NCI-H2107 treated with DMSO at 0.1 percent for 48 hours (cell line): ENCODE measurements around the gene ETNPPL.

Experiments
- DNase-seq: peaks from one replicate; lab custom pipeline; 2025; ENCODE audit not compliant: unreplicated experiment; lab: John Stamatoyannopoulos, UW

The ETNPPL gene

DNA sequence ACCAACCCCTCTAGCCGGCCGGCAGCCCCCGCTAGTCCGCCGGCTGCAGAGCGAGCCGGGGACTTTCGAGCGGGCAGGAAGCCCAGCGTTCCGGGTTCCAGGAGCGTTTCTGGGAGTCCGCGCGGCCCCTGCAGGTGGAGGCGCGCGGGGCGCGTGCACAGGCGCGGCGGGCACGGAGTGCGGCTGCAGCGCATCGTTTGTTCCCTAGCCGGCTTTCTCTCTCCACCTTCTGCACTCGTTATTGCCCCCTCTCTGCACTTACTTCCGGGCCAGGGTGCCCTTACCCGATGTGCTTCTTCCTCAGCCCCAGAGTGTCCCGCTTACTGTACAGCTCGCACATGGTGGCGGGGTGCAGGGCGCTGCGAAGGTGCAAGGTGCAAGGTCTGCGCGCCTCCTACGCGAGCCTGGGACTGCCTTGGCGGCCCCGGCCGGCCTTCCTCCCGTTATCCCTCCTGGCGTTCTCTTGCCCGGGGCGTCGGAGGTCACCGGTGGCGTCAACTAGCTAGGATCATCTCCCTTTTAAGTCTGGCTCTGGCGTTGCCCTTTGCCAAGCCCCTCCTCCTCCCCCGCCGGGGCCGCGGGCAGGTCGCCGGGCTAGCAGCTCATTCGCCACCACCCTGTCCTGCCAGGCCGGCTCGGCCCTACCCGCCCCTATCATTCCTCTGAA lies at the start of gene ETNPPL:
ETNPPL (minus strand) TSS at position 495 of the 667 bp plus-strand sequence; CDS start at position 340, 155 bp downstream.
- no peak for DNase-seq

DNA sequence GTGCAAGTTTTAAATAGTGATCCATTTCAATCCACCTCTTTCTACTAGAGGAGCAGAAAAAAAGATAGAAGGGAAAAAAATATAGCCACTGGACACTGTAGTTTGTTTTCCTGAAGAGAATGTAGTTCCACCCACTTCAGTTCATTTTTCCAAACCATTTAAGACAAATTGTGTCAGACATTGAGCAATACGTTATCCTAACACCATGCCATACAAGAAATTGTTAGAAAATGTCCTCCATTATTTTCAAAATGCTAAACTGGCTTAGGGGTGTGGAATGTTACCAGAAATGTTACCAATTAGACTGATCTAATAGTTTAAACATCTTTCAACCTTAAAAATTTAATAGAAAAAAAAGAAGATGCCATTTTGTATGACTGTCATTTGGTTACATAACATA lies 48.6 kb upstream of the ETNPPL start:
- DNase-seq, result no peak

DNA sequence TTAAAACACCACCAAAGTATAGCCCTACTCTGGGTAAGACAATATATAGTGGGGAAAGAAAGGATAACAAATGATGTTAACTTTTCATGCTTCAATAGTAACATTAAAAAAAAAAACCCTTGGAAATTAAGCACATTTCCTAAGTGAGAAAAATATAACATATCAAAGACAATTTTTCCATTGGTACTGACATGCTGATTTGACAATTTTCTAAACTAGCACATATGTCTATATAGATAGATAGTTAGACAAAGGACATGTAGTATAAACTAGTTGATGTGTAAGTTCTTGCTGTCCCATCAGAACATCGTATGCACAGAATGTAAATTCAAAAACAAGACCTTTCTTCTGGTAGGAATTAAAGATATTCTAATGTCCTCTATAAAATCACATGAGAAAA lies 47.2 kb upstream of the ETNPPL start:
- DNase-seq, result no peak

DNA sequence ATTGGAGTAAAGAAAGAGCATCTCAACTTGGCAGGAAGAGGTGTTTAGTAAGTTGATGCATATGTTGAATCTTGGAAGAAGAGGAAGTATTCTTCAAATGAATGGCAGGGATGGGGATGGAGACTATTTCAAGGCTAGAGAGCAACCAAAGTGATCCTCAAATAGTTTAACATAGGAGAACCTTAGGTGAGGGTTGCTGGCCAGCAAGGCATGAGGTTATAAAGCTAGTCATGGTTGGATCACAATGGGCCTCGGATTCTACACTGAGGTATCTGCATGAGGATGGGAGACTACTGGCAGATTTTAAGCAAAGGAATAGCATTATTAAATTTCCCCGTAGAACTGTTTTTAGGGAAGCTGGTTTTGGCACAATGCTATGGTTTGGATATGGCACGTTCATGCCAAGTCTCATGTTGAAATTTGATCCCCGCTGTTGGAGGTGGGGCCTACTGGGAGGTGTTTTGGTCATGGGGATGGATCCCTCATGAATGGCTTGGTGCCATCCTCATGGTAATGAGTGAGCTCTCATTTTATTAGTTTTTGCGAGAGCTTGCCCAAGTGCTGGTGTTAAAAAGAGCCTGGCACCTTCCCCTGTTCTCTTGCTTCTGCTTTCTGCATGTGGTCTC lies 41.9 kb upstream of the ETNPPL start:
- no peak for DNase-seq

DNA sequence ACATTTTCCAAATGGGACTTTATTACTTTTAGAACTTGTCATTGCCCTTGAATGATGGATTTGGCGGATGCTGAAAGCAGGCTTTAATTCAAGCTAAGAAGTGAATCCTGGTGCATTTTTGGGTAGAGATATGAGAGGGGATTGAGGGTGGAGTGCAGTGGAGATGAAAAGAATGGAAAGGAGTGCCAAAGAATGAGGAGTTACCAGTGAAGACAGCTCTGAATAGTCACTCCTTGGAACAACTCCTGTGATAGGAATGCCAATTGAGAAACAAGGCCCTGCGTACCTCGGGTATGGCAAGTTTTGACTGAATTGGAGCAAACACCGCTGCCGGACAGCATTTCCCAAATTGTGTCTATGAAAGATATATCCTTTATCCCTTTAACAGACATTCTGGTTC lies 36.5 kb upstream of the ETNPPL start:
- no peak for DNase-seq

DNA sequence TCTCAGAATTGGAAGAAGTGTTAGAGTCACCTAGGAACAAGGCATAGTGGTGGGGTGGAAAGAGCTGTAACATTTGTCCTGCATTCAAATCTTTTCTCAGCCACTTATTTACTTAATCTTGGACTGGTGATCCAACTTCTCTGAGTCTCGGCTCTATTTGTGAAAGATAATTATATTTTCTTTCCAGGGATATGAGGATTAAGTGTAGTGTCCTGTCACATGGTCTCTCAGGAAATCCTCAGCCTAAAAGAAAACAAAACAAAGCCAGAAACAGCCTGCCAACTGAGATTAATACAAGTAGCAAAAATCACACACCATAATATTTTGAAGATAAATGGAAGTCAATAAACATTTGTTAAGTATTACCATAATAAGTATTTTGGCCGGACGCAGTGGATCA lies 33.3 kb upstream of the ETNPPL start:
- no peak for DNase-seq

DNA sequence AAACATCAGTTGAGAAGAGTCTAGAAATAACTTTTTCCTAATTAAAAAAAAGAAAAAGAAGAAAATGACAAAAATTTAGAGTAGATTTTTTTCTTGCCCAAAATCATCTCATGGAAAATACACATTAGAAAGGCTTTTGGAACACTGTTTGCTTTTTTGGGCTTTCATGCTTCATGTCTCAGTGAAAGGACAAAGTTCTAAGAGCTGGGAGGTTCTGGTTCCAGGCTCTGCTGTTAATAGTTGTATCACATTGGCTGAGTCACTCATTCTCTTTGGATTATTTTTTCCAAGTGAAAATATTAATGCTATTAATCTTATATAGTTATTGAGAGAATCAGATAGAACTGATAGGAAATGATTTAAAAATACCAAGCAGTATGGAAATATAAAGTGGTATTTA lies 32.9 kb upstream of the ETNPPL start:
- DNase-seq, result no peak

DNA sequence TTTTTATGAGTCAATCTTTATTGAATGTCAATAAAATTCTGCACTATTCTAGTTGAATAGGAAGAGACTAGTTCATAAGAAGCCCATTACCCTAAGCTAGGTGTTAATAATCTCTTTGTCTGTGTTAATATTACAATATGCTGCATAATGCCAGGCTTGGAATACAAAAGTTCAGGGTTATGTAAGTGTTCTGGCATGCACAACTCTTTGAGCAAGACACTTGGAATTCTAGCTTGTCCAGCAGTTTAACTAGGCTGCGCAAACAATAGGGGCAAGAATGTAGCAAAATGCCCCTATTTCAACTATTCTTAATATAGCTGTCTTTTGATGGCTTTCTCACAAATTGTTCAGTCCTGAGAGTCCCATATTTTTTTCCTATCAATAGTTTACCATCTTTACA lies 31.3 kb upstream of the ETNPPL start:
- no peak for DNase-seq

DNA sequence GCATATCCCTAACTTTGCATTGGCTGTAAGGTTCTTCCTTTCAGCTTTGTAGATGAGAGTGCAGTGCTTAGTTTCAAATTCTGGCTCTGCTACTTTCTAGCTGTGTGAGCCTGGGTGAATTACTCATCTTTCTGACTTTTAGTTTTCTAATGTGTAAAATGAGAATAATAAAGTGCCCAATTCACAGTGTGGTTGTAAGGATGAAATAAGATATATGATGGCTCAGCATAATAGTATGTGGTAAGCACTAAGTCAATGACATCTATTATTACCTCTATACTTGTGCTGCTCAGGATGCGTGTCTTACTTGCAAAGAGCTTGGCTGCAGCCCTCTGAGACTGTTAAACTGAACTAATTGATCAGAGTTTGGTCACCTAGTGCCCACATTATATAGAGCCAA lies 30.6 kb upstream of the ETNPPL start:
- no peak for DNase-seq

DNA sequence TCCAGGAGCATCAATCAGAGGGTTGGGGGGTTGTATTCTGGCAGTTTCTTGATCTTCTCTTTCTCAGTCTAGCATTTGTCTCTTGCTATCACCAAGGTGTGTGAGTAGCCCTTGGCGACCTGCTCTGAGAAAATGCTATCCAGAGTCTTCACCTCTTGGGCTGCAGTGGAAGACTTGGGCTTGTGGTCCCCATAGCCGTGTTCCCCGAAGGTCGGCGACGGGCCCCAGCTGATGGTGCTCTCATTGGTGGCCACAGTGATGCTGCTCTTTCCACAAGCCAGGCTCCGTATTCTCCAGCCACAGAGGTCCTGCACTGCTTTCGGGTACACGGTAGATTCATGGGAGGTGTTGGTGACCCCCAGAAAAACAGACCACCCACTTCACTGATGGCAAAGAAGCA lies 25.9 kb upstream of the ETNPPL start:
- no peak for DNase-seq

DNA sequence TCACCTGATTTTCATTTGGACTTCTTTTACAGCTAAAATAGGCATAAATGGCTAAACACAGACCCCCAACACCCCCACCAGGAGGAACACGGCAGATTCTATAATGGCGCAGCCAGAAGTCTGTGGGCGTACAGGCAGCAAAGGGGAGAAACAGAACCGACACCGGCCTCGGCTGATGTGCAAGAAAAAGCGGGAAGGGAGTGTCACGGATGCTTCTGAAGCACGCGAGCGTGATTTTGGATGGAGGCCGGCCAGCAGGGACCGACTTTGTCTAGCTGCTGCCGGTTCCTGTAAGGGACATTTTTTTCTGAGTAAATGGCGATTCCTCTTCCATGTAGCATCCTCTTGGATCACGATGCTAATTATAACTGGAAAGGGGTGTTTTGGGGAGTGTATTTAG lies 24.9 kb upstream of the ETNPPL start:
- no peak for DNase-seq

DNA sequence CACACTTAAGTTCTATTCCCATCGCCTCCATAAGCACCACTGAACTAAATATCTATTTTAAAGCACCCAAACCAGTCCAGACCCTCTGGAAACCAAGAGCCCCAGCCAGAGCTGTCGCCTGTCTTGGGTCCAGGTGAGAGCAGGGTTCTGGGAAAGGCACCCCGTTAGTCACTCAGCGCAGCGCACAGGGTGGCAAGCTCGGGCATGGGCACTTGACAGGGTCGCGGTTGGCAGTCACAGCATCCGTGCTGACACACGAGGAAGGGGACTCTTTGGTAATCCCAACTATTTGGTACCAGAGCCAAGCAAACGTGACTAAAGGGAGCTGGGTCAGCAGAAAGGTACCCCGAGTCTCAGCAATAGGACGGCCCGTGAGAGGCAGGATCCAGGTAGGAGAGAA lies 24.3 kb upstream of the ETNPPL start:
- no peak for DNase-seq

DNA sequence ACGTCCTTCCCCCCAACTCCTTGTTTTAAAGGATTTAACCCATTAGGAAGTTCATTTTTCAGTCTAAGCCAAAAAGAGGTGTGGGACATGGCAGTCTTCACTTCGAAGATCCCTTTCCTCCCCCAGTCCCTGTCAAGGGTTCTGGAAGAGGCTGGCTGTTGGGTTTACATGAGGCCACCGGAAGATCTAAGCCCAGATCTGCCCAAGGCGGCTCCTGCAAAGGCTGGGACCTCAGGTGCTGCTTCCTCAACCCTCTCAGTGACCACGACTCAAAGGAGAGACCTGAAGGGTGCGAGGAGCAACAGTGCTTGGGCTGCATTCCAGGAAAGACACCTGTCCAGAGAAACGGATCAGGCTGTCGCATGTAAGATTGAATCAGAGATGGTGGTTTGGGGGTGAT lies 23.5 kb upstream of the ETNPPL start:
- no peak for DNase-seq

DNA sequence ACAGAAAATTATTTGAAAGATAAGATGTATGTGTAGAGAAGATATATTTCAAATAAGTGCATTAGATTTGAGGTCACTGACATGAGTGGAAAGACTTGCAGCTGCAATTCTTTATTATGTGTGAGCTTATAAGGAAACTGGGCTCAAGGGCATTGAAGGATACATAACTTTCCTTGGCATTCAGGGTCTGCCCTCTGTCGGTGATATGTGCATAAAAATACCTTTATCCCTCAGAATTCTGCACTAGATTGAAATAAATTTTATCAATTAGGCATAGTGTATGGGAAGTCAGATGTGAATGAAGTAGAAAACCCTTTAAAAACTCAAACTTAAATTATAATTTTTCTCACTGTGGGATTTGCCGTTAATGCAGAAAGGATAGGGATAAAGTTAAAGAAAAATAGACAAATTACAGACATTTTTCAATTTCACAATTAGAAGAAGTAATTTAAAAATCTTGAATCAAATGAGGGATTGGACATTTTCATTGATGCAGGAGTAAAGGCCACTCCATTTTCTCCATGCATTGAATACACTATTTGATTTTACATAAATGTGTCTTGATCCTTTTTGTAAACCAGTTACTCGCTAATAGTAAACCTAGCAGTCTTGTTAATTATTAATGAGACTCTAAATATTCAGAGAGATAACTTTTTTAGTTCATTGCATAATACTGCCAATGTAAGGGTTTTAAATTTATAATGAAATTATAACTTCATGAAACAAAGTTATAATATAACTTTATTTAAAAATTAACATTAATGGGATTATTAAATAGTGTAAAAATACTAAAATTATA lies 21.0 kb upstream of the ETNPPL start:
- no peak for DNase-seq

DNA sequence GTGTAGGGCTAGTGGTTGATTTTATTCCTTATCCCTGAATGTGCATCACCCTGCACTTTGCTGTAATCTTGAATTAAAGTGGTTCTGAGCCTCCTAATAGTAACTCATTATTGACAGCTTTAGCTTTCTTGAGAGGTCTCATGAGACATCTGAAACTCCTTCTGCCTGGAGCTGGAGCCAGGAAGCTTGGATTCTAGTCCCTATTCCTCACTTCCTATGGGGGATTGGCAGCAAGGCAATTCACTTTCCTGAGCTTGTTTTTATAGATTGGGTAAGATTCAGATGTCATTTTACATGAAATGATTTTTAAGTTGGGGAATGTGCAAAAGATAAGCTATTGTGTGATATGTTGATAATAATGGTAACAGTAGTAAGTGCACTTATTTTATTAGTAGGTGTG lies 17.1 kb upstream of the ETNPPL start:
- DNase-seq, result no peak

DNA sequence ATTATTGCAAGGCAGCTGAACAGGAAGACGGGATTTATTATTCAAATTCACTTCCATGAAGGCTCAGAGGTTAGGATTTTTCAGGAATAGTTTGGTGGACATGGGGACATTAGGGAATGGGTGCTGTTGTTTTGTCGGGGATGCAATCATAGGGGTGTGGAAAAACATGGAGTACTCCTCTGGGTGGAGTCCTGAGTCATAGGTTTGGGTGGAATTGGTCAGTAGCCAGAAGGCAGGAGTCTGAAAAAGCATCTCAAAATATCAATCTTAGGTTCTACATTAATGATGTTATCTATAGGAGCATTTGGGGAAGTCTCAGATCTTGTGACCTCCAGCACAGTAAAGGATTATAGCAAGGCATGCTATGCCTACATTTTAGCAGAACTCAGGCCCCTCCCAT lies 14.5 kb upstream of the ETNPPL start:
- DNase-seq, result no peak

DNA sequence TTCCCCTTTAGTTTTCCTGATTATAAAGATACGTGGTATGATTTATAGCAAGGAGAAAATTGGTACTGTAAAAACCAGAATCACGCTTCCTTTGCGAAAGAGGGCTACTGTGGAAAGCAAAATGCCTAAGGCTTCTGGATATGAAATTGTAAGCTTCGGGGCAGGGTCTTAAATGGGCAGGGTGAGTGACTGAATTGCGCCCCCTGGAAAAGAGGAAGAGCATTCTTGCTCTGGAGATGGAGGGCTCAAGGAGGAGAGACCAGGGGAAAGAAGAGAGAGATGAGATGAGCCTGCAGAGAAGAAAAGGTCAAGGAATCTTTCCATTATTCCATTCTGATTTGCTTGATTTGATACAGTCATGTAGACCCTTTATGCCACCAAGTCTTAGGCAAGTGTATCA lies 13.1 kb upstream of the ETNPPL start:
- no peak for DNase-seq

DNA sequence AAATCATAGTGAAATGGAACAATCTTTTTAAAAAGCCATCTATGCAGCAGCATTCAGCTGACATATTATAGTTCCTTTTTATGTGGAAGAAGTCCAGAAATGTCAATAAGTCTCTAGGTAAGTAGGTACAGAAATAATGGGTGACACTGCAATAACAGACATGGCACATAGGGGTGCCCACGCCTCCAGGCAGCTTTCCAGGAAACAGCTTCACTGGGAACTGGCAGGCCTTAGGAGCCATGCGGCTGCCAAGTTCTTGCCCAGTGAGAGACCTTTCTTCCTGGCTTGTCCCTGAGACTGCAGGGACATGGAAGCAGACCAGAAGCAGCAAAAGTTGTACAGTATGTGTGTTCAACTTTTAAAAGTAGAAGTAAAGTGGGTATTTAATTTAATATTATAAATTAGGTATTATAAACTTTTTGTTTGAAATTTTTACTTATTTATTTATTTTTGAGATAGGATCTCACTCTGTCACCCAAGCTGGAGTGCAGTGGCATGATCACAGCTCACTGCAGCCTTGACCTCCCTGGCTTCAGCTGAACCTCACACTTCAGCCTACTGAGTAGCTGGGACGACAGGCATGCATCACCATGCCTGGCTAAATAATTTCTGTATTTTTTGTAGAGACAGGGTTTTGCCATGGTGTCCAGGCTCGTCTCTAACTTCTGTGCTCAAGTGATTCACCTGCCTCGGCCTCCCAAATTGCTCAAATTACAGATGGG lies 12.1 kb upstream of the ETNPPL start:
- DNase-seq, result no peak

DNA sequence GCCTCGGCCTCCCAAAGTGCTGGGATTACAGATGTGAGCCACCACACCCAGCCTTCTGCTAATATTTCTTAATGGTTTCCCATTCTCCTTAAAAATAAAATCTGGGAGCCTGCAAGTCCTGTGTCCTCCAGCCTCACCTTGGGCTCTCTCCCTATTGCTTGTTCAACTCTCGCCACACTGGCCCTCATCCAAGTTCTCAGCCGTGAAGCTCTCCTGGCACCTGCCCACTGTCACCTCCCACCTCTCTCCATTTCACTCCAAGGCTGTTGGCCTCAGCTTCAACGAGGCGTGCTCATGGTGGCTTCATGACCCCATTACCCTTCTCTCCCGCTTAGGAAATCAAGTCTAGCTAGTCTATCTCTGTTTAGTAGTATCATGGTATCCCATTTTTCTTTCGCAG lies 9.5 kb upstream of the ETNPPL start:
- DNase-seq, result no peak

DNA sequence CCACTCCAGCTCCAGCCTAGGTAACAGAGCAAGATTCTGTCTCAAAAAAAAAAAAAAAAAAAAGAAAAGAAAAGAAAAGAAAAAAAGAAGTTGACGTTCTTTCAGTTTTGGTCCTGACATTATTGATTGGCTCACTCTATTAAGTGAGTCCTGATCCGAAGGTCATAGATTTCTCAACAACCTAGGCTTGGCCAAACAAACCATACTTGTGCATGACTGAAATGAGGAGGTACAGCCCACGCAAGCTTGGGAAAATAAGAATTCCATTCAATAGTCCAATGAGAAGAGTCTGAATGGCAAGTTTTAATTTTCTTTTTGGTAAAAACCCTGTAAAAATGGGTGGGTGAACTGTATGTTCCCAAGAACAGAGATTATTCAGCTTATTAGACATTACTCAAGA lies 3.2 kb upstream of the ETNPPL start:
- DNase-seq, result no peak

DNA sequence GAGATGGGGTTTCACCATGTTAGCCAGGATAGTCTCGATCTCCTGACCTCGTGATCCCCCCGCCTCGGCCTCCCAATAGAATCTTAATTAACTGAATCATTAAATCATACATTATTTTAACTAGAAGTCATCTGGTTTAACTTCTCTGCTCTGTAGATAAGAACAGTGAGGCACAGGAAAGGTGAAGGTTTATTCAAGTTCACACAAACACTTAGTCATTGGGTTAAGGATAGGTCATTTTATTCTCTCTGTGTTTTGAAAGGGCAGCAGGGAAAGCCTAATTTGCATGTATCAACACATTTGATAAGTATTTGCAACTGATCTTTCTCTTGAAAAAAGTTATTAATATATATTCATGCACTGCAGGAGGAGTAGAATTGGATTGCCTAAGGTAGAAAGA lies 1.1 kb upstream of the ETNPPL start:
- no peak for DNase-seq

DNA sequence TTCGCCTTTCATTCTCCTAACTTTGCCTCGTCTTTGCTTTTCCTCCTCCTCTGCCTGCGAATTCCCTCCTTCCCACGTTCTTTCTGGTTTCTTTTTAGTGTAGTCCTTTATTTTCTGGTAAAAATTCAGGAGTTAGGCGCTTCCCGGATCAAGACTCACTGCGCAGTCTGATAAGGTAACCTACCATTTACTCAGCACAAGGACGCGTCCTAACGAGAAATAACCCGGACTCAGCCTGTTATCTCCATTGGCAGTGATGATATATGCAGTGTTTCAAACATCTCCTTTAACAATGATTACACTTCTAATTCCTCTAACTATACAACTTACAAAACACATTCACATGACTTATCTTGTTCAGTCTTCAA lies 357 bp upstream of the ETNPPL start:
- no peak for DNase-seq
